ENCODE data around the gene ENDOV.
"Not testable (repeated sequence)": the region's sequence is repeated elsewhere in the genome, so short reads cannot be mapped to it uniquely, and the experiment has no call there.

Gene ENDOV

DNA sequence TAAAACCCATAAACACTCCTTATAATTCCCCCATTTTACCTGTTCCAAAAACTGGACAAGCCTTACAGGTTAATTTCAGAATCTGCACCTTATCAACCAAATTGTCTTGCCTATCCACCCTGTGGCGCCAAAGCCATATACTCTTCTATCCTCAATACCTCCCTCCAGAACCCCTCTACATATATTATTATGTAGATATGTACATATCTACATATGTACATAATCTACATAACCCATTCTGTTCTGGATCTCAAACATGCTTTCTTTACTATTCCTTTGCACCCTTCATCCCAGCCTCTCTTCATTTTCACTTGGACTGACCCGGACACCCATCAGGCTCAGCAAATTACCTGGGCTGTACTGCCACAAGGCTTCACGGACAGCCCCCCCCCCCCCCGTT is 12.0 kb upstream of the ENDOV start:
- DNase-seq (ENCODE audit: low read depth), result no peak
- no peak overlapping the region for H3K4me3 ChIP-seq (ENCODE audit: low read length)
- no peak for TF ChIP-seq CTCF (IDR thresholded peaks at IDR 0.05; ENCODE audit: insufficient read depth, low read depth, low read length, missing control alignments)

GRCh38 chr17:80406146-80406545 is 8.8 kb upstream of the ENDOV start:
- no peak for TF ChIP-seq CTCF (IDR thresholded peaks at IDR 0.05; ENCODE audit: insufficient read depth, low read depth, low read length, missing control alignments)
- H3K4me3 ChIP-seq (ENCODE audit: low read length), result no peak overlapping the region
- no peak for DNase-seq (ENCODE audit: low read depth)

DNA sequence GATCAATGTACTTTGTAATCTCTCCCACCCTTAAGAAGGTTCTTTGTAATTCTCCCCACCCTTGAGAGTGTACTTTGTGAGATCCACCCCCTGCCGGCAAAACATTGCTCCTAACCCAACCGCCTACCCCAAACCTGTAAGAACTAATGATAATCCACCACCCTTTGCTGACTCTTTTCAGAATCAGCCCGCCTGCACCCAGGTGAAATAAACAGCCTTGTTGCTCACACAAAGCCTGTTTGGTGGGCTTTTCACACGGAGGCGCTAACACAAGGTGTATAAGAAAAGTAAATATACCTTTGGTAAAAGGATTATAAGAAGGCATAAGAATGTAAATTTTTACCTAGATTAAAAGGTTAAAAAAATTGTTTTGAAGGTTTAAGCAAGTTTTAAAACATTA is 7.0 kb upstream of the ENDOV start:
- DNase-seq (ENCODE audit: low read depth); H3K4me3 ChIP-seq (ENCODE audit: low read length): not testable (repeated sequence)

DNA sequence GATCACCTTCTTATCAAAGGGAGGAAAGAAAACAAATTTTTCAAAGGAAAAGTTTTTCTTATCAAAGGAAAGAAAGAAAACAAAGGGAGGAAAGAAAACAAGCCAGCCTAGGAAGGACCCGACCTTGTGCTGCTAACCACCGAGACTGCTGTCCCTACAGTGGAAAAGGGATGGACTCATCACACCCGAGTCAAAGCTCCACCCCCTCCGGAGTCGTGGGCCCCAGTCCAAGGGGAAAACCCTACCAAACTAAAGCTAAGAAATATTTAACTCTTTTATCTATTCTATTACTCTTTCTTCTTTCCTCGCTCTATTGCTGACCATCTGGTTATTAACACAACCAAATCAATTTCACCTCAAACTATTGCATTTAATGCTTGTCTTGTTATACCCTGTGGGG is 6.1 kb upstream of the ENDOV start:
- DNase-seq (ENCODE audit: low read depth), result no peak
- TF ChIP-seq CTCF (IDR thresholded peaks at IDR 0.05; ENCODE audit: insufficient read depth, low read depth, low read length, missing control alignments), result no peak
- no peak overlapping the region for H3K4me3 ChIP-seq (ENCODE audit: low read length)

GRCh38 chr17:80409626-80410025 is 5.3 kb upstream of the ENDOV start:
- no peak for TF ChIP-seq CTCF (IDR thresholded peaks at IDR 0.05; ENCODE audit: insufficient read depth, low read depth, low read length, missing control alignments)
- H3K4me3 ChIP-seq (ENCODE audit: low read length), result no peak overlapping the region
- DNase-seq (ENCODE audit: low read depth), result no peak

GRCh38 chr17:80410441-80411087 is 4.4 kb upstream of the ENDOV start:
- DNase-seq (ENCODE audit: low read depth); H3K4me3 ChIP-seq (ENCODE audit: low read length): not testable (repeated sequence)

DNA sequence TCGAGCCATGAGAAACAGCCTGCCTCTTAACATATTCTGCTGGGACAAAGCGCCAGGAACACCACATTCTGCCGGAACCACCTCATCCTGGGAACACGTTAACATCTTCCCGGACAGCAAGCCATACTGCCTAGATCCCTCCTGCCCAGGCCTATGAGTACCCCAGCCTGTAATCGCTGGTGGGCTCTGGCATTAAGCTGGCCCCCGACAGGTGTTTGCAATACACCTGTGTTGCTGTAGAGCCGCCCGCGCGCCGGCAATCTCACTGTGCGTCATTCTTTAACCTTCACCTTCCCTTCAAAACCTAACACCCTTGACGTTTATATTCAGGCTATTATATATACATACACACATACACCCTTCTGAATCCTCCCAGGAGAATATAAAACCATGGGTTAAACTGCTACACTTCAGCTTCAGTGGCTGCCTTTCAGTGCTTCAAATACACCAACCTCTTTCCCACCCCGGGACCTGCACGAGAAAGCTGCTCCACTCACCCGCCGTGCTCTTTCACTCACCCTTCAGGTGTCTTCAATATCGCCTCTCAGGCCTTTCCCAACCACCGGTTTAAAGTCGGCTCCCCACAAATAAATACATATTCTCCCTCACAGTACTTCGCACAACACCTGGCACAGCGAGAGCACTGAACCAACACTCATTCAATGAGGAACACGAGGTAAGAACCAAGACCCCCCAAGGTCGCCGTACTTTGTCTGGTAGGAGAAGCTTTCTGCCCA is 1.0 kb upstream of the ENDOV start:
- TF ChIP-seq CTCF (IDR thresholded peaks at IDR 0.05; ENCODE audit: insufficient read depth, low read depth, low read length, missing control alignments), result no peak
- DNase-seq (ENCODE audit: low read depth), result no peak
- H3K4me3 ChIP-seq (ENCODE audit: low read length), result peak overlapping the region; percentile 93

GRCh38 chr17:80414508-80414802 is 512 bp upstream of the ENDOV start:
- peak; percentile 17 for DNase-seq (ENCODE audit: low read depth)
- no peak for TF ChIP-seq CTCF (IDR thresholded peaks at IDR 0.05; ENCODE audit: insufficient read depth, low read depth, low read length, missing control alignments)
- H3K4me3 ChIP-seq (ENCODE audit: low read length), result peak overlapping the region; percentile 93
